ENCODE results near the gene CDK16. TPM values are rescaled to one million over a fixed set of nuclear protein-coding genes. Genes with fewer than 3 reads are reported as not detected.
A peak's percentile ranks its signal among the peaks of the same experiment; 100 is the strongest.

CDK16 gene
- total RNA-seq, 1 experiment from 2014 or later, result 106 TPM

- no peak for DNase-seq (ENCODE audit: low spot score)
Observed at GRCh38 chrX:47186096-47186740, 32.3 kb upstream of the CDK16 start.

GRCh38 chrX:47187106-47187677, 31.3 kb upstream of the CDK16 start:
- DNase-seq (ENCODE audit: low spot score), result no peak

GRCh38 chrX:47189906-47190305, 28.6 kb upstream of the CDK16 start:
- DNase-seq (ENCODE audit: low spot score), result no peak

- peak; percentile 84 for DNase-seq (ENCODE audit: low spot score)
Observed at GRCh38 chrX:47190445-47191269, 27.8 kb upstream of the CDK16 start.

DNA sequence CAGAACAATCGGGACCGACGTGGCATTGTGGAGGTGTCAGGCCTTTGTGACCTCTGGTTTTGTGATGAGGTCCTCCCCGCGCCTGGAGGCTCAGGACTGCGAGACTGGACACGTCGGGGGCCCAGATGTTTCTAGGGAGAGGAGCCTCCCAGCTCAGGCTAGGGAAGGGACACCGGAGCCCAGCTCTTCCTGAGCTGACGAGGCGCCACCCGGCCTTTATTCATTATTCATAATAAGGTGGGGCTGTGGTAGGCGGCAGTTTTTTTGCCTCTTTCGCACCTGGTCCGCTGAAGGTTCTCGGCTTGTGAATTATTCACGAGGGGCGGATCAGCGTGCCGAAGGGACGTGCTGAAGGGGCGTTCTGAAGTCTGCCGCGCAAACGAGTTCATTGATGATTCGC, 27.1 kb upstream of the CDK16 start:
- DNase-seq (ENCODE audit: low spot score), result no peak

DNA sequence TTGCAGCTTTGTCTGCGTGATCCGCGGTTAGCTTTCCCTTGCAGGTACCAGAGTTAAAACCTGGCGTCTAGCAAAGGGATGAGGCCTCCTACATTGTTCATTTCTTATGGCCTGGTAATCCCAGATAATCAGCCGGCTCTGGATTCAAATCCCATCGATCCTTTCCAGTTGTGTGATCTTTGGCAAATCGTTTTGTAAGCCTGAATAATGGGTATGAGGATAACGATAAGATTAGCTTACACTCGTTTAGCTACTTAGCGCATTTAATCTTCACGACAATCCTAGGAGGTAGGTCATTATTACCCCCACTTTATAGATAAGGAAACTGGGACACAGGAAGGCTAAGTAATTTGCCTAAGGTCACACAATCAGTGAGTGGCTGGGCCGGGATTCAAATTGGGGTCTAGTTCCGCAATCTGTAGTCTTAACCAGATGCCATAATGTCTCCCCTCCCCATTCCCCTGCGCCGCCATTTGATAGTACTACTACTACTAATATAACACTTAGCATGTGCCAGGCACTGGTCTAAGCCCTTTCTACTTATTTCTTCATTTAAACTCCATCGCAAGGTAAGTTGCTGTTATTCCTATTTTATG, 26.6 kb upstream of the CDK16 start:
- DNase-seq (ENCODE audit: low spot score), result no peak

DNA sequence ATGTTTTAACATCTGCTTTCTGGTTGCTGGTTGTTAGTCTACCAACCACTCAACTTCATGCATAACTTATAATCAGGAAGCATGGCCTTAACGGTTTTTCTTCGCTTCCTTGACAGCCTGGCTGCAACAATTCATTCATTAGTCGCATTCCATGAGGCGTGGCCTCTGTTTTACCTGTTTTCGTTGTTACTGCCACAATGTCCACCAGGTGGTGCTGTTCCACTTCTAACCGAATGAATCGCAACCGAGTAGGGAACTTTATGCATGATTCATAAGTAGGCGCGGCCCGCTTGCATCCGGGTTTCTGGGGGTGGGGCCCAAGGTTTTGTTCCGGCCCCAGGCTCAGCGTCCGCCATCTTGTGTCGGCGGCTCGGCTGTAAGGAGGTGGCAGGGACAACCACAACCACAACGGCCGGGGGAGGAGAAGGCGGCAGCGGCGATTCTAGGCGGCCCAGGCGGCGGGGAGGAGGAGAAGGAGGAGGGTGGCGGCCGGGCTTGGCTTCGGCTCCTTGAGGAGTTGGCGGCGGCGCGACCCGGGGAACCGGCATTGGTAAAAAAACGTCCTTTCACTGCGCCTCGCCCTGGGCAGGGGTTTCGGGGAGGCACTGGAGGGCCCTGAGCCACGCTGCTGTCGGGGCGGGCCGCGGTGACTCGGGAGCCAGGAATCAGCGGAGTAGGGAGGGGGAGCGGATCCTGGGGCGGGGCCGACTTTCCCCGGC, 24.8 kb upstream of the CDK16 start, which contains the start of gene UBA1:
Gene UBA1, plus strand, starts transcription at position 355 of the 719 bp plus-strand sequence. CDS start 4,974 bp downstream, outside the sequence.
- DNase-seq (ENCODE audit: low spot score), result peak; percentile 92

GRCh38 chrX:47194194-47194787, 24.2 kb upstream of the CDK16 start:
- DNase-seq (ENCODE audit: low spot score), result no peak

GRCh38 chrX:47196098-47196497, 22.4 kb upstream of the CDK16 start:
- DNase-seq (ENCODE audit: low spot score), result no peak

DNA sequence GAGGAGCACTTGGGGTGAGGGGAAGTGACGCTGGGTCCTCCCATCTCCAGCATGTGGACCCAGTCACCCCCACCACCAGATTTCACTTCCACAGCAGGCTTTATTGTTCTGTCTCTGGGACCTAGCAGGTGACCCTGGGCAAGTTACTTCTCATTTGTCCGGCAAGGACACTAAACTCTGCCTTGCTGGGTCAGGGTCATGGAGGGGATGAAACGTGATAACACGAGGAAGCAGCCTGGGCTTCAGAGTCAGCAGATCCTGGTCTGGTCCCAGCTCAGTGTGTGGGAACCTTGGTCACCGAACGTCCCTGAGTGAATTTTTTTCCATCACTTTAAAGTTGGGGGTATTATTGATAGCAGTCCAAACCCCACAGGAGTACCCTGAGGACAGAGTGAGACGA, 21.0 kb upstream of the CDK16 start:
- no peak for DNase-seq (ENCODE audit: low spot score)

DNA sequence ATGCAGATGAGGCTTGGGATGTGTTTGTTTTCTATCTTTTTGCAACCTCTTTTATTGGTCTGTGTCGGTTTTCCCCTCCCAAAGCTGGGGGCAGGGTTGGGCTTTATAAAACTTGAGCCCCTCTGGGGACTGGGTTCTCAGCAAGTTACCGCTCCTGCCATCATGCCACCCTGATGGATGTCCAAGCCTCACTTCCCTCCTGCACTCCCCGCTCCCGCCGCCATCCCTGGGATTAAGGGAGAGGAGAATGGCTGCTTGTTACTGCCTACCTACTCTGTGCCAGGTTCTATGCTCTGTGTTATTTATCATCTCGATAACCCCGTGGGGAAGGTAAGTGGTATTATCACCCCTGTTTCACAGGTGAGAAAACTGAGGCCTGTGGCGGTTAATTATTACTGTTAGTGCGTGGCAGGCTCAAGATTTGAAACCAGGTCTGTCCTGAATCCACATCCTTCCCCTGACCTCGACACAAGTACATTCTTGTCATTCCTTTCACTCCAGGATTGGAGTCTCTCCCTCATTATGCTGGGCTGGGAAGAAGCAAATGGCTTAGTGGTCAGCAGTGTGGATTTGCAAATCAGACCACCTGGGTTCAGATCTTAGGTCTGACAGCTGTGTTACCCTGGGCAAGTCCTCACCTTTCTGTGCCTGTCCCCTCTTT, 20.3 kb upstream of the CDK16 start:
- peak; percentile 29 for DNase-seq (ENCODE audit: low spot score)

- DNase-seq (ENCODE audit: low spot score), result no peak
Observed at GRCh38 chrX:47198687-47199080, 19.8 kb upstream of the CDK16 start.

- DNase-seq (ENCODE audit: low spot score), result no peak
Observed at GRCh38 chrX:47199286-47199685, 19.2 kb upstream of the CDK16 start.

DNA sequence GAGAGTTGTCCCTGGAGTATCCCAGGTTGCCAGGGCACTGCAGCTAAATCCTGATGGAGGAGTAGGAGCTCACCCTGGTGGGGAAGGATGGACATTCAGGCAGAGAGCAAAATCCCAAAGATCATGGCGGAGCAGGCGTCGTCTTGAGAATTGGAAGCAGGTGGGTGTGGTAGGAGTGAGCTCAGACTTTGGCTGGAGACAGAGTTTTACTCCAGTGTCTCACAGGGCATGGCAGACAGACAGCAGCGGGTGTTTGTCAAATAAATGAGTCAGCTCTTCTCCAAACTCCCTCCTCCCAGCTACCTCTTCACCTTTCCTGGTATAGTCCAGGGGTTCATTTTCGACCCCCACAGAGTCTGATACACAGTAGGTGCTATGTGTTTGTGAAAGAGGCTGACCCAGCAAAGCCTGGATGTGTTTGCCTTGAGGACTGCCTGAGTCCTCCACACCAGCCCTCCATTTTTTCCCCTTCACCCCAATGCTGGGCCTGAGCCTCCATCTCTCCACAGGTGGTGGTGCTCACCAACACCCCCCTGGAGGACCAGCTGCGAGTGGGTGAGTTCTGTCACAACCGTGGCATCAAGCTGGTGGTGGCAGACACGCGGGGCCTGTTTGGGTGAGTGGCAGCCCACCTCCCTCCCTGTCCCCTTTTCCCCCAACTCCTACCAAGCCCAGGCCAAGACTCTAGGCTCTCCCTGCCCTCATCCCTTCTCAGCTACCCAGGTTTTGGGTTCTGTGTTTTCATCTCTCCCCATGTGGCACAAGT, 17.9 kb upstream of the CDK16 start:
- DNase-seq (ENCODE audit: low spot score), result peak; percentile 71

GRCh38 chrX:47201345-47201944, 17.0 kb upstream of the CDK16 start:
- no peak for DNase-seq (ENCODE audit: low spot score)

- no peak for DNase-seq (ENCODE audit: low spot score)
Observed at GRCh38 chrX:47202316-47202715, 16.2 kb upstream of the CDK16 start.

DNA sequence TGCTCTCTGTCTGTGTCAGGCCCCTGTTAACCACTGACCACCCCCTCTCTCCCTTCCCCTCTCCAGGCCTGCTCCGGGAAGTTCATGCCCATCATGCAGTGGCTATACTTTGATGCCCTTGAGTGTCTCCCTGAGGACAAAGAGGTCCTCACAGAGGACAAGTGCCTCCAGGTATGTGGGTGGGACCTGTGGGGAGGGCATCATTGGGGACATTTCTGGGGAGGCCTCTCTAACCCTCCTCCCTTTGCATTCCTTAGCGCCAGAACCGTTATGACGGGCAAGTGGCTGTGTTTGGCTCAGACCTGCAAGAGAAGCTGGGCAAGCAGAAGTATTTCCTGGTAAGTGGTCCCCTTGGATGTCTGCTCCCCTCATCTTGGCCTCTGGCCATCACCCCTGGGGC, 15.6 kb upstream of the CDK16 start:
- no peak for DNase-seq (ENCODE audit: low spot score)

DNA sequence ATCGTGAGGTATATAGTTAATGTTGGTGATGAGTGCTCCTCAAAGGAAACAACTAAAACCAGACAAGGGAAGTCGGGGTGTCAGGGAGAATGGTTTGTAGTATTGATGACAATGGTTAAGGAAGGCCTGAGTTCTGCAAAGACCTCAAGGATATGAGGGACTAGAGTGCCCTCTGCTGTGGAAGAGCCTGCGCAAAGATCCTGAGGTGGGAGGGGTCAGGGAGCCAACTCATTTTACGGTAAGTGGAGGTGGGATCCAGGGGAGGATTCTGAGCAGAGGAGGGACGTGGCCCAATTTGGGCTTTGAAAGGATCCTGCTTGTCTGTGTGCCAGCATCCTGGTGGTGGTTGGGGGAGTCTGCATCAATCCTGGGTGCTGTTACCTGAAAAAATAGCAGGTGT, 13.5 kb upstream of the CDK16 start:
- no peak for DNase-seq (ENCODE audit: low spot score)

DNA sequence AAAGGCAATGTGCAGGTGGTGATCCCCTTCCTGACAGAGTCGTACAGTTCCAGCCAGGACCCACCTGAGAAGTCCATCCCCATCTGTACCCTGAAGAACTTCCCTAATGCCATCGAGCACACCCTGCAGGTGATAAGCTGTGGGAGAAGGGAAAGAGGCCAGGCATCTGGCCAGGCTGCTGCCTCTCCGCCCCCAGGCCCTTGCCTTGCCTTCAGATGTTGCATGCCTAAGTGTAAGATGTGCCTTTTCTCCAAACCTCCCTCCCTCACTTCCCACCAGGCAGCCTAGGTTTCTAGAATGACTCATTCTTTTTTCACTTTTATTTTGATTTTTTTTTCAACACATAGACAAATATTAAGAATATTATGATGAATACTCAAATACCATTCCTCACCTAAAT, 12.2 kb upstream of the CDK16 start:
- peak; percentile 22 for DNase-seq (ENCODE audit: low spot score)

- no peak for DNase-seq (ENCODE audit: low spot score)
Observed at GRCh38 chrX:47208108-47208507, 10.4 kb upstream of the CDK16 start.

Measured in A172 (cell line).